Ascending aorta (tissue), 2 donors: ENCODE results near the gene CEP131. TPM values are rescaled to one million over a fixed set of nuclear protein-coding genes. Genes with fewer than 3 reads are reported as not detected.

Experiments
- DNase-seq, 2 donors: peaks; one replicate each; pipeline ENCODE4 v3.0.0-alpha.2; 2019; ENCODE audit warnings: low spot score in 2 of 2
- H3K27ac ChIP-seq, 2 donors: fragments of 200-600 bp; sonication (generic); one replicate each; pipeline ENCODE4 v1.5.1; 2016 to 2017; ENCODE audit warnings: mild to moderate bottlenecking in 1 of 2
- H3K27me3 ChIP-seq: fragments of 200-600 bp; sonication (generic); one replicate; pipeline ENCODE4 v1.5.1; 2017
- H3K36me3 ChIP-seq, 2 donors: fragments of 200-600 bp; sonication (generic); one replicate each; pipeline ENCODE4 v1.5.1; 2016
- H3K4me1 ChIP-seq, 2 donors: fragments of 200-600 bp; sonication (generic); one replicate each; pipeline ENCODE4 v1.5.1; 2016 to 2017; ENCODE audit warnings: mild to moderate bottlenecking in 1 of 2
- H3K4me3 ChIP-seq, 2 donors: fragments of 200-600 bp; sonication (generic); one replicate each; pipeline ENCODE4 v1.5.1; 2016 to 2017; ENCODE audit warnings: mild to moderate bottlenecking in 1 of 2
- H3K9me3 ChIP-seq, 2 donors: fragments of 200-600 bp; sonication (generic); one replicate each; pipeline ENCODE4 v1.5.1; 2016
- CTCF ChIP-seq, 3 experiments: fragments of 200-600 bp in 2 of 3; fragments of 450-650 bp in 1 of 3; sonication (generic) in 2 of 3; IDR thresholded peaks; one replicate each; pipeline ENCODE4 v1.5.1; 2016 to 2019; ENCODE audit warnings: antibody characterized with exemption in 3 of 3, mild to moderate bottlenecking in 1 of 3, moderate library complexity in 1 of 3
- intact Hi-C: fragments of 100-400 bp; cut with DNase I; formaldehyde crosslinking; loops from one replicate; pipeline ENCODE4 v1.15.1; 2023
- total RNA-seq: library from RNA; depleted of rRNA; stranded (reverse); fragments of >200 nt; gene quantifications from one replicate; pipeline ENCODE4 v1.1.0, GENCODE V29; 2016

Gene CEP131
- total RNA-seq, 1 donor from 2014 or later: 6.7 TPM

DNA sequence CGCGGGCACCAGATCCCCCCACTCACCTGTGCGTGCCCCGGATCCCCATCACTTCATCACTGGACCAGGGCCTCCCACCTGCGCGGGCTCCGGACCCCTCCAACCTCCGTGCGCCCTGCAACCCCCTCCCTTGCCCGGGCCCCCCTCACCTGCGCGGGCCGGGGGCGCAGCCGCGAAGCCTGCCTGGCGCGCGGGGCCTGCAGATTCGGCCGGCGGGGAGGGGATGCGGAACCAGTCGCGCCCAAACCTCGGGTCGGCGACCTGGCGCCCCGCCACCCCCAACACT lies 202 bp downstream of the CEP131 start:
- no peak for DNase-seq
- H3K36me3 ChIP-seq: no peaks in the 10 kb centered on the region
- H3K9me3 ChIP-seq: no peaks in the 10 kb centered on the region
- no peak for TF ChIP-seq CTCF (IDR thresholded peaks at IDR 0.05)
- H3K4me3 ChIP-seq: peak overlapping the region; percentile 79 to 87
- H3K27ac ChIP-seq: no peak overlapping the region
- H3K27me3 ChIP-seq: no peaks in the 10 kb centered on the region
- peaks cover 0 to 17% of the 10 kb centered on the region in 2 donors for H3K4me1 ChIP-seq
- intact Hi-C loops: no loop called here

GRCh38 chr17:81221842-81222619 lies 734 bp downstream of the CEP131 start:
- no peak for TF ChIP-seq CTCF (IDR thresholded peaks at IDR 0.05)
- H3K27ac ChIP-seq: no peak overlapping the region
- H3K36me3 ChIP-seq: no peaks in the 10 kb centered on the region
- no peaks in the 10 kb centered on the region for H3K27me3 ChIP-seq
- no peak for DNase-seq
- intact Hi-C loops: no loop called here
- H3K4me3 ChIP-seq: peak overlapping the region; percentile 79 to 87
- no peaks in the 10 kb centered on the region for H3K9me3 ChIP-seq
- H3K4me1 ChIP-seq: peaks cover 0 to 17% of the 10 kb centered on the region in 2 donors

DNA sequence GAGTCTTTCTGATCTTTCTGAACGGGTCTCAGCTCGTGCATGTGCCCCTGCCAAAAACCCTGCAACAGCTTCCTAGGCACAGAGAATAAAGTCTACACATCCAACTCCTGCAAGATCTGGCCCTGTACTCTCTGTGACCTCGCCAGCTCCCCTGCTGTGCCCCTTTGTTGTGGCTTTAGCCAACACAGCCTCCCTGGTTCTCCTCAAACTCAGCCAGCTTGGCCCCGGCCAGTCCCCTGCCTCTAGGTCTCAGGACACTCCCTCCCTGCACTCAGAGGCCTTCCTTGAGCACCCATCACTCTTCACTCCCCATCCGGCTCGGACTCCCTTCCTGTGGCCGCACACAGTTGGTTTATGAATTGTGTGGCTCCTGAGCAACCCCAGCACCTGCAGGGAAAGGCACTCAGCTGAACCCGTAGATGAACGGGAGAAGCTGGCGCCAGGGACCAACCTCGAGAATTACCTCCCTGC lies 1.4 kb downstream of the CEP131 start:
- TF ChIP-seq CTCF (IDR thresholded peaks at IDR 0.05): no peak
- H3K4me1 ChIP-seq: peaks cover 0 to 17% of the 10 kb centered on the region in 2 donors
- H3K27ac ChIP-seq: no peak overlapping the region
- peak overlapping the region; percentile 79 to 87 for H3K4me3 ChIP-seq
- no peaks in the 10 kb centered on the region for H3K36me3 ChIP-seq
- intact Hi-C loops: no loop called here
- no peaks in the 10 kb centered on the region for H3K27me3 ChIP-seq
- DNase-seq: no peak
- H3K9me3 ChIP-seq: no peaks in the 10 kb centered on the region

DNA sequence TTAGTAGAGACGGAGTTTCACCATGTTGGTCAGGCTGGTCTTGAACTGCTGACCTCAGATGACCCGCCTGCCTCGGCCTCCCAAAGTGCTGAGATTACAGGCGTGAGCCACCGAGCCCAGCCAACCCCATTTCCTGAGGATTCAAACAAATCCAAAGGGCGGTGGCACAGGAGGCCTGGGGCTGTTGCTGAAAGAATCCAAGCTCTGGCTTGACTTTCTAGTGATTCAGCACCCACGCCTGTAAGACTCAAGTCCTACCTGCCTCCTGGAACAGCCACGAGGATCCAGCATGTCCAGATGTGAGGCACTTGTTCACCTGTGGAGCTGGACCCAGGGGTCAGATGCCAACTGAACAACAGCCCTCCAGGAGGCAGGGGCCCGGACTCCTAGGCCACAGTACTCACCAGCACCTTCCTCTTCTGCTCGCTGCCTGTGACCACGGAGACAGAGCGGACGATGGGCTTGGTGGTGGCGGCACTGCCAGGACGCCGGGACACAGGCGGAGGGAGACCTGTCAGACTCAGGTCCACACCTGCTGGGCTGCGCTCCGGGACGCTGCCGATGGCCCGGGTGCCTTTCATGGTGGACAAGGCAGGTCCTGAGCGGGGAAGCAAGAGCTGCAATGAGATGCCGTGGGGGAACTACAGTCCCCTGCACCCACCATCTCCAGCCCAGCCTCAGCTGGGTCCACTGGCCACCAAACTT lies 3.1 kb downstream of the CEP131 start:
- Histone ChIP-seq H3K27me3 (no peaks in the 10 kb centered on the region), H3K4me1 (peaks cover 0 to 17% of the 10 kb centered on the region in 2 donors), H3K36me3 (no peaks in the 10 kb centered on the region), H3K27ac (no peak overlapping the region), H3K4me3 (no peak overlapping the region), H3K9me3 (no peaks in the 10 kb centered on the region)
- intact Hi-C loops: no loop called here
- DNase-seq: no peak
- no peak for TF ChIP-seq CTCF (IDR thresholded peaks at IDR 0.05)

GRCh38 chr17:81218991-81219390 lies 3.8 kb downstream of the CEP131 start:
- no peaks in the 10 kb centered on the region for H3K27me3 ChIP-seq
- H3K4me3 ChIP-seq: no peak overlapping the region
- H3K4me1 ChIP-seq: peaks cover 0 to 17% of the 10 kb centered on the region in 2 donors
- no peaks in the 10 kb centered on the region for H3K36me3 ChIP-seq
- intact Hi-C loops: no loop called here
- no peaks in the 10 kb centered on the region for H3K9me3 ChIP-seq
- TF ChIP-seq CTCF (IDR thresholded peaks at IDR 0.05): no peak
- no peak overlapping the region for H3K27ac ChIP-seq
- DNase-seq: no peak
